ENCODE data around the gene STAT5A.

The STAT5A gene

GRCh38 chr17:42308446-42308845 is 20.1 kb downstream of the STAT5A start:
- in situ Hi-C loops (cut with HindIII; ENCODE audit: low pct_unique_long_range_greater_than_20kb, low sequenced_read_pairs) = no loop called here
- no peak for DNase-seq (ENCODE audit: low read depth in 1 of 2, low spot score in 1 of 2)

GRCh38 chr17:42309142-42309541 is 20.8 kb downstream of the STAT5A start:
- no peak for TF ChIP-seq JUND (IDR thresholded peaks at IDR 0.05; ENCODE audit: low read depth)
- in situ Hi-C loops (cut with HindIII; ENCODE audit: low pct_unique_long_range_greater_than_20kb, low sequenced_read_pairs) = no loop called here

More at GRCh38 chr17:42308446-42308845, 20.1 kb downstream of the STAT5A start:
- TF ChIP-seq JUND (IDR thresholded peaks at IDR 0.05; ENCODE audit: low read depth) = no peak

GRCh38 chr17:42309986-42310786 is 21.9 kb downstream of the STAT5A start:
- in situ Hi-C loops (cut with HindIII; ENCODE audit: low pct_unique_long_range_greater_than_20kb, low sequenced_read_pairs) = no loop called here
- no peak for DNase-seq (ENCODE audit: low read depth in 1 of 2, low spot score in 1 of 2)
- TF ChIP-seq JUND (IDR thresholded peaks at IDR 0.05; ENCODE audit: low read depth) = no peak

More at GRCh38 chr17:42309142-42309541, 20.8 kb downstream of the STAT5A start:
- no peak for DNase-seq (ENCODE audit: low read depth in 1 of 2, low spot score in 1 of 2)

GRCh38 chr17:42310787-42311215 is 22.5 kb downstream of the STAT5A start:
- TF ChIP-seq JUND (IDR thresholded peaks at IDR 0.05; ENCODE audit: low read depth) = no peak
- in situ Hi-C loops (cut with HindIII; ENCODE audit: low pct_unique_long_range_greater_than_20kb, low sequenced_read_pairs) = no loop called here
- no peak for DNase-seq (ENCODE audit: low read depth in 1 of 2, low spot score in 1 of 2)

- DNase-seq (ENCODE audit: low read depth in 1 of 2, low spot score in 1 of 2) = no peak
- in situ Hi-C loops (cut with HindIII; ENCODE audit: low pct_unique_long_range_greater_than_20kb, low sequenced_read_pairs) = no loop called here
- TF ChIP-seq JUND (IDR thresholded peaks at IDR 0.05; ENCODE audit: low read depth) = no peak
These were observed 23.1 kb downstream of the STAT5A start for GRCh38 chr17:42311240-42312034.

- in situ Hi-C loops (cut with HindIII; ENCODE audit: low pct_unique_long_range_greater_than_20kb, low sequenced_read_pairs) = no loop called here
- TF ChIP-seq JUND (IDR thresholded peaks at IDR 0.05; ENCODE audit: low read depth) = no peak
These were observed 23.7 kb downstream of the STAT5A start for GRCh38 chr17:42312035-42312284.

GRCh38 chr17:42312285-42313130 is 24.2 kb downstream of the STAT5A start:
- no peak for DNase-seq (ENCODE audit: low read depth in 1 of 2, low spot score in 1 of 2)
- in situ Hi-C loops (cut with HindIII; ENCODE audit: low pct_unique_long_range_greater_than_20kb, low sequenced_read_pairs) = no loop called here

More at GRCh38 chr17:42312035-42312284, 23.7 kb downstream of the STAT5A start:
- no peak for DNase-seq (ENCODE audit: low read depth in 1 of 2, low spot score in 1 of 2)

GRCh38 chr17:42313389-42313772 is 25.1 kb downstream of the STAT5A start:
- no peak for DNase-seq (ENCODE audit: low read depth in 1 of 2, low spot score in 1 of 2)
- TF ChIP-seq JUND (IDR thresholded peaks at IDR 0.05; ENCODE audit: low read depth) = no peak
- in situ Hi-C loops (cut with HindIII; ENCODE audit: low pct_unique_long_range_greater_than_20kb, low sequenced_read_pairs) = no loop called here

More at GRCh38 chr17:42312285-42313130, 24.2 kb downstream of the STAT5A start:
- no peak for TF ChIP-seq JUND (IDR thresholded peaks at IDR 0.05; ENCODE audit: low read depth)

GRCh38 chr17:42313773-42314566 is 25.7 kb downstream of the STAT5A start:
- in situ Hi-C loops (cut with HindIII; ENCODE audit: low pct_unique_long_range_greater_than_20kb, low sequenced_read_pairs) = no loop called here
- DNase-seq (ENCODE audit: low read depth in 1 of 2, low spot score in 1 of 2) = no peak
- no peak for TF ChIP-seq JUND (IDR thresholded peaks at IDR 0.05; ENCODE audit: low read depth)

GRCh38 chr17:42315402-42316156 is 27.3 kb downstream of the STAT5A start:
- TF ChIP-seq JUND (IDR thresholded peaks at IDR 0.05; ENCODE audit: low read depth) = no peak
- no peak for DNase-seq (ENCODE audit: low read depth in 1 of 2, low spot score in 1 of 2)
- in situ Hi-C loops (cut with HindIII; ENCODE audit: low pct_unique_long_range_greater_than_20kb, low sequenced_read_pairs) = no loop called here

GRCh38 chr17:42316755-42317154 is 28.5 kb downstream of the STAT5A start:
- TF ChIP-seq JUND (IDR thresholded peaks at IDR 0.05; ENCODE audit: low read depth) = no peak
- in situ Hi-C loops (cut with HindIII; ENCODE audit: low pct_unique_long_range_greater_than_20kb, low sequenced_read_pairs) = no loop called here
- DNase-seq (ENCODE audit: low read depth in 1 of 2, low spot score in 1 of 2) = no peak
